HG02798 (cell line): ENCODE data around the gene KCNC3.

ENCODE experiments used
- ATAC-seq: cut with Tn5 transposase; IDR thresholded peaks from one replicate; pipeline ENCODE4 v1.9.1; 2021; ENCODE audit warnings: mild to moderate bottlenecking; ENCODE audit not compliant: unreplicated experiment, poor library complexity

The KCNC3 gene

GRCh38 chr19:50312967-50313811 lies 16.0 kb downstream of the KCNC3 start:
- ATAC-seq = no peak

DNA sequence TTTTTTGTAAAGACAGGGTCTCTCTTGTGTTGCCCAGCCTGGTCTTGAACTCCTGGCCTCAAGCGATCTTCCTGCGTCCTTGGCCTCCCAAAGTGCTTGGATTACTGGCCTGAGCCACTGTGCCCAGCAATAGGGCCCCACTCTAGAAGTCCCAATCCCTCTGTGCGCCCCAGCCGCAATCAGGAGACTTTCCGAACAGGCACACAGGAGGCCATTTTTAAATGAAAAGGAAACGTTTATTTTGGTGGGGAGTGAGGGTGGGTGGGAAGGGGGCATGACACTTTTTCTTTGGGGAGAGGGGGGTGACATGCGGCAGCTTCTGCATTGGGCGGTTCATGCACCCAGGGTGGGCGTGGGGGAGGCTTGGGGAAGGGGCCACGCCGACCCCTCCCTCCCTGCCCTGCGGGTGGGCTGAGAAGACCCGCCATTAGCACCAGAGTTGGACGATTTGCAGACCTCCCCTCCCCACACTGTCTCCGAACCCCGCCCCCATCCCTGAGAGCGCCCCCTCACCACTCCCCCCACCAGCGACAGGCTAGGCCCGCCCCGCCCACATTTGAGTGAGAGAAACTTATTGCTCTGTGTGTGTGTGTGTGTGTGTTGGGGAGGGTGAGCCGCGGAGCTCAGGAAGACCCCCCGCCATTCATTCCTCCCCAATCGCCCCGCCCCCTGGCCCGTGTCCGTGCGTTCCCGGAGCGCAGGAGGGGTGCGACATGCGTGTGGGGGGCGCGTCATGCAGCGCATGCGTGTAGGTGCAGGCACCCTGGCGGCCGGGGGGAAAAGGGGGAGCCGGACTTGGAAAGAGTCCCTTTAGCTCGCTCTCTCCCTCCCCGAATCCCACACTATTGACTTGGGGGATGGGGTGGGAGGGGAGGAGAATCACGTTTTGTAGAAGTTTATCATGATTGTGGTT lies 17.2 kb downstream of the KCNC3 start:
- ATAC-seq = no peak

DNA sequence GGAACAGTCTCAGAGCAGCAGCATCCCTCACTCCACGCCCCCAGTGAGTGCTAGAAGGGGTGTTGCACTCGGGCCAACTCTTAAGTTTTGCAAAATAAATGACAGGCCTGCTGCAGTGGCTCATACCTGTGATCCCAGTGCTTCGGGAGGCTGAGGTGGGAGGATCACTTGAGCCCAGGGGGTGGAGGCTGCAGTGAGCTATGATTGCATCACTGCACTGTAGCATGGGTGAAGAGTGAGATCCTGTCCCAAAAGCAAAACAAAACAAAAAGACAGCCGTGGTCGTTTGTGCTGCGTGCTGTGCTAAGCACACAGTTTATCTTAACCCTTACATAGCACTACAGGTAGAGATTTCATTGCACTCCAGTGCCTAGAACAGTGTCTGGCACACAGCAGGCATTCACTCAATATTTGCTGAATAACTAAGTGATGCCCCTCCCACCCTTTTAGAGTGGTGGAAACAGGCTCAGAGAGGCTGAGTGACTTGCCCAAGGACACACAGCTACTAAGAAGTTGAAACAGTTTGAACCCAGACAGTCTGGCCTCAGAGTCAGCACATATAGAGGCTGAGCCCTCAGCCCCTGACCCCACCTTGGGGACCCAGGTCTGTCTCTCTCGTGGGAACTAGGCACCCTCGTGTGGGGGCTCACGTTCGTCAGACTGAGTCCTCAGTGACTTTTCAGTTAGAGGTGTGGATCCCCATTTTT lies 18.3 kb downstream of the KCNC3 start:
- no peak for ATAC-seq

GRCh38 chr19:50309396-50310125 lies 19.6 kb downstream of the KCNC3 start:
- ATAC-seq = no peak

DNA sequence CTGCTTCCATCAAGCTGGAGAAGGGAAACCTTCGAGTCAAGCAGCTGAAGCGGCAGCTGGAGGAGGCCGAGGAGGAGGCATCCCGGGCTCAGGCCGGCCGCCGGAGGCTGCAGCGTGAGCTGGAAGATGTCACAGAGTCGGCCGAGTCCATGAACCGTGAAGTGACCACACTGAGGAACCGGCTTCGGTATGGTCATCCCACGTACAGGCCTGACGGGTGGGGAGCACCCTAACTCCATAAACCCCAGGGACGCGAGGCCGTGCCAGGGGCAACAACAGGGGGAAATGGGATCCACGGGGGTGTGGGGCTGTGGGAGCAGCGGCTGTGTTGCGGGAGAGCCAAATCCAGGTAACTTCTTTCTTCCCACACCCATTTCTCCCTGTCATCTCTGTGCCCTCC lies 20.2 kb downstream of the KCNC3 start:
- ATAC-seq = no peak

DNA sequence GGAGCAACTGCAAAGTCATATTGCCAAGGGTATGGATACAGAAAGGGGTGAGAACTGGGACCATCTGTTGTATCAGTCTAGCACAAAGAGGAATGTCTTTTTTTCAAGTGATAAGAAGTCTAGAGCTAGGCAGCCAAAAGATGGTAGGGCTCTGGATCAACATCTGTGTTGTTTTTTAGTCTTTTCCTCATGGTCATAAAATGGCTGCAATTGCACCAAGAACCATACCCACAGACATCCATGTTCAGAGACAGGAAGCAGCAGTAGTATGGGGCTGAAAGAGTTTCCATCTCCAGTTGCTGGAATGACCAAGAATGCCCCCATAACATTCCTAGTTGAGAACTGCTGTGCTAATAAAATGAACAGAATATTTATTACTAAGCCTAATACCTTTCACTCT lies 25.6 kb downstream of the KCNC3 start:
- ATAC-seq = no peak

- ATAC-seq = no peak
These were observed 27.6 kb downstream of the KCNC3 start for GRCh38 chr19:50301607-50301971.

- ATAC-seq = no peak
These were observed 28.2 kb downstream of the KCNC3 start for GRCh38 chr19:50300814-50301606.

- ATAC-seq = no peak
These were observed 29.1 kb downstream of the KCNC3 start for GRCh38 chr19:50300051-50300450.

DNA sequence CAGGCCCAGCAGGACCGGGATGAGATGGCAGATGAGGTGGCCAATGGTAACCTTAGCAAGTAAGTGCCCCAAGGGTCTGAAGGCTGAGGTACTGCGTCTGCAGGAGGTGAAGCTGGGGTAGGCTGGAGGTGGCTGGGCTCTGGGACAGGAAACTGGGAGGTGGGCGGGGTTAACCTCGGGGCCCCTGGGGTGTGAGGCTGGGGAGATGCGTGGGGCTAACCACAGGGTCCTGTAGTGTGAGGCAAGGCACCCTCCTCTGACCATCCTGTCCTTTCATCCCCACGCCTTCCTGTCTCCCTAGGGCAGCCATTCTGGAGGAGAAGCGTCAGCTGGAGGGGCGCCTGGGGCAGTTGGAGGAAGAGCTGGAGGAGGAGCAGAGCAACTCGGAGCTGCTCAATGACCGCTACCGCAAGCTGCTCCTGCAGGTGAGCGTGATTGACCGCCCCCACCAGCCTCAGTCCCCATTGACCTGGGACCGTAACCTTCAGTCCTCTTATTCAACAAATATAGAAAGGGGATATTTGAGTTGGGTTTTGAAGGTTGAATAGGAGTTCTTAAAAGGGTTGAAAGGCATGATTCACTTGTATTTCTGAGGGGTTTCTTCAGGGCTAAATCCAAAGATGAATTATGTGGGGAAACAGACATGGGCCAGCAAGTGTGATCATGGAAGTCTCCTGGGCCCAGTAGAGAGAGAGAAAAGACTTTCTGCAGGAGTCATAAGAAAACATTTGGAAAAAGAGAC lies 35.7 kb downstream of the KCNC3 start:
- no peak for ATAC-seq

DNA sequence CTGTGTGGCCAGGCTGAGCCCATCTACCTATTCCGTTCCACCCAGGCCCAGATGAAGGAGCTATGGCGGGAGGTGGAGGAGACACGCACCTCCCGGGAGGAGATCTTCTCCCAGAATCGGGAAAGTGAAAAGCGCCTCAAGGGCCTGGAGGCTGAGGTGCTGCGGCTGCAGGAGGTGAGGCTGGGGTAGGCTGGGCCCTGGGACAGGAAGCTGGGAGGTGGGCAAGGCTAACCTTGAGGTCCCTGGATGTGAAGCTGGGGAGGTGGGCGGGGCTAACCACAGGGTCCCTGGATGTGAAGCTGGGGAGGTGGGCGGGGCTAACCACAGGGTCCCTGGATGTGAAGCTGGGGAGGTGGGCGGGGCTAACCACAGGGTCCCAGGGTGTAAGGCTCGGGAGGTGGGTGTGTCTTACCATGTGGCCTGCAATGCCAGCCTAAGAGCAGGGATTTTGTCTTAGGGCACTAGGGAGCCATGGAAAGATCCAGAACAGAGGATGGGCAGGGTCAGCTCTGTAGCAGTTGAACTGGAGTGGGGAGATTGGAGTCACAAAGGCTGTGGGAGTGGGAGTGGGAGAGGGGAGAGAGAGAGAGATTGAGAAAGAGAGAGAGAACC lies 36.9 kb downstream of the KCNC3 start:
- ATAC-seq = no peak

GRCh38 chr19:50290775-50291174 lies 38.4 kb downstream of the KCNC3 start:
- ATAC-seq = no peak

- no peak for ATAC-seq
These were observed 39.2 kb downstream of the KCNC3 start for GRCh38 chr19:50290011-50290410.

- no peak for ATAC-seq
These were observed 40.2 kb downstream of the KCNC3 start for GRCh38 chr19:50288954-50289353.

GRCh38 chr19:50287331-50287730 lies 41.8 kb downstream of the KCNC3 start:
- ATAC-seq = no peak

- no peak for ATAC-seq
These were observed 42.7 kb downstream of the KCNC3 start for GRCh38 chr19:50286443-50286842.

DNA sequence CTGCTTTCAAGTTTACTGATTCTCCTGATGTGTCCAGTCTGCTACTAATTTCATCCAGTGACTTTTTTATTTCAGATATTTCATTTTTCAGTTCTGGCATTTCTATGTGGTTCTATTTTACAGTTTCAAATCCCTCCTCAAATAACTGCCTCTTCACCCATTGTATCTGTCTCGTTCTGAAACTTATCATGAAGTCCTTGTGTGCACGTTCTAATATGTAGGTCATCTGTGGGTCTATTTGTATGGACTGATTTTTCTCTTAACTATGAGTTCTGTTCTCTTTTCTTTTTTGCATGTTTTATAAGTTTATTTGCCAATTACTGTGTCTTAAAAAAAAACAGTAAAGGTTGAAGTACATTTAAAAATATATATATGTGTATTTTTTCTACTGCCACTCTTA lies 43.3 kb downstream of the KCNC3 start:
- no peak for ATAC-seq

DNA sequence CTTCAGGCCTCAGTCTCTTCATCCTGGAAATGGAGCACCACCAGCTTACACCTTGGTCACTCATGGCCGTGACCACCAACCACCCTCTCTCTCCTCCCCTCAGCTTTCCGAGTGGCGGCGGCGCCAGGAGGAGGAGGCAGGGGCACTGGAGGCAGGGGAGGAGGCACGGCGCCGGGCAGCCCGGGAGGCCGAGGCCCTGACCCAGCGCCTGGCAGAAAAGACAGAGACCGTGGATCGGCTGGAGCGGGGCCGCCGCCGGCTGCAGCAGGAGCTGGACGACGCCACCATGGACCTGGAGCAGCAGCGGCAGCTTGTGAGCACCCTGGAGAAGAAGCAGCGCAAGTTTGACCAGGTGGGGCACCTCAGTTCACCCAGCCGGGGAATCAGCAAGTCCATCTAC lies 47.7 kb downstream of the KCNC3 start:
- no peak for ATAC-seq
